GM21423 (cell line): ENCODE measurements around the gene KAT6B.

Experiments used
- ATAC-seq: cut with Tn5 transposase; IDR thresholded peaks from one replicate; pipeline ENCODE4 v1.9.1; 2021; ENCODE audit warnings: mild to moderate bottlenecking, moderate library complexity; ENCODE audit not compliant: unreplicated experiment

The KAT6B gene

GRCh38 chr10:75008952-75009351 lies 182.6 kb downstream of the KAT6B start:
- no peak for ATAC-seq

GRCh38 chr10:75009426-75009825 lies 183.0 kb downstream of the KAT6B start:
- ATAC-seq = no peak

GRCh38 chr10:75010373-75010772 lies 184.0 kb downstream of the KAT6B start:
- no peak for ATAC-seq

GRCh38 chr10:75011221-75011620 lies 184.8 kb downstream of the KAT6B start:
- no peak for ATAC-seq

- ATAC-seq = peak; percentile 36
Observed at GRCh38 chr10:75012471-75012870, 186.1 kb downstream of the KAT6B start.

- ATAC-seq = no peak
Observed at GRCh38 chr10:75013007-75013406, 186.6 kb downstream of the KAT6B start.

GRCh38 chr10:75013522-75013921 lies 187.1 kb downstream of the KAT6B start:
- ATAC-seq = no peak

- no peak for ATAC-seq
Observed at GRCh38 chr10:75014516-75015230, 188.3 kb downstream of the KAT6B start.

- ATAC-seq = no peak
Observed at GRCh38 chr10:75015442-75015841, 189.0 kb downstream of the KAT6B start.

GRCh38 chr10:75016325-75016724 lies 189.9 kb downstream of the KAT6B start:
- no peak for ATAC-seq

GRCh38 chr10:75018251-75018650 lies 191.9 kb downstream of the KAT6B start:
- no peak for ATAC-seq

- ATAC-seq = no peak
Observed at GRCh38 chr10:75018686-75019307, 192.4 kb downstream of the KAT6B start.

GRCh38 chr10:75019370-75019769 lies 193.0 kb downstream of the KAT6B start:
- no peak for ATAC-seq

GRCh38 chr10:75020168-75020567 lies 193.8 kb downstream of the KAT6B start:
- ATAC-seq = no peak

GRCh38 chr10:75021379-75022249 lies 195.2 kb downstream of the KAT6B start:
- ATAC-seq = no peak

- ATAC-seq = no peak
Observed at GRCh38 chr10:75023074-75023473, 196.7 kb downstream of the KAT6B start.

- ATAC-seq = no peak
Observed at GRCh38 chr10:75024971-75025523, 198.6 kb downstream of the KAT6B start.

GRCh38 chr10:75028049-75028448 lies 201.6 kb downstream of the KAT6B start:
- ATAC-seq = no peak

GRCh38 chr10:75028748-75029147 lies 202.3 kb downstream of the KAT6B start:
- no peak for ATAC-seq

GRCh38 chr10:75029420-75029819 lies 203.0 kb downstream of the KAT6B start:
- ATAC-seq = no peak

GRCh38 chr10:75029857-75030256 lies 203.5 kb downstream of the KAT6B start:
- ATAC-seq = no peak
